CD4-positive, alpha-beta T cell treated with Interleukin-4 for 1 hour (primary cell): Measurements from ENCODE around the gene DNAAF2.
"Not testable (repeated sequence)": the region's sequence is repeated elsewhere in the genome, so short reads cannot be mapped to it uniquely, and the experiment has no call there.

ENCODE experiments used
- DNase-seq, 2 donors: peaks; one replicate each; pipeline ENCODE4 v3.0.0-alpha.2; 2020 to 2022

Gene DNAAF2

DNA sequence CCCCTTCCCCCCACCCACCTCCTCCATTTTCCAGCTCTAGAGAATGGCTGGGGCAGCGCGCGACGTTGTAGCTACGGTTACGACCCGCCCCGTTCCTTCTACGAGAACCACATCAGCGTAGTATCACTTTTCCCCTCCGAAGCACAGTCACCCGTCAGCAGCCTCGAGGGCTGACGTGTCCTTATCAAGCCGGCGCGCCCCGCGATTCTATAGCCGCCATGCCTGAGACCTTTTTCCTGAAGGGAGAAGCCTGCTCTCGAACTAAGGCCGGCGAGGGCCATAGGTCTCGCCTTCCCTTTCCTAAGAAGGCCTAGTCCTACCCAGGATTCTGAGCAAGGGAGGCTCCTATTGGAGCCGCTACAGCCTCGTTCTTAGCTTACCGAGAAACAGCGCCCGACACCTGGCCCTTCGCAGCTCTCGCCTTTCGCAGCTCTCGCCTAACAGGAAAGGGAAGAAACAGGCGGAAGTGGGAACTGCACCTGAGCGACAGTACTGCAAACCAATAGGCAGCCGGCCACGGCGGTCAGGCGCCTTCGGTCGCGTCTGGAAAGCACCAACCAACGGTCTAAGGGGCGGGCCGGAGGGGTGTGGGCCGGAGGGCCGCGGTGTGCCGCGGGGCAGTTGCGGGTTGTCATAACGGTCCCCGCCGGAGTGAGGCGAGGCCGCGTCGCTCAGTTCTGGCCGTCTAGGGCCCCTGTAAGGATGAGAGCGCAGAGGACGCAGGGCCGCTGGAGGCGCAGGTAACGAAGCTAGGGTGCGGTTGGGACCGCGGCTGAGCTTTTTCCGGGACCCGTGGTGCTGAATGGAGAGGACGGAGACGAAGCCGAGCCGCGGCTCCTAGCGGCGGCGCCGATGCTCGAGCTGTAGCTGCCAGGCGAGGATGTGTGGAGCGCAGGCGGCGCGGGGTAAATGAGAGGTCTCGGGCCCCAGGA lies 14.6 kb downstream of the DNAAF2 start, which contains the start of the genes MGAT2 and RPL36AL:
MGAT2 (plus strand) TSS at position 618 of the 932 bp plus-strand sequence. CDS start 470 bp downstream, outside the sequence.
RPL36AL (minus strand) TSS at position 445 of the 932 bp plus-strand sequence. CDS start 1,522 bp downstream, outside the sequence.
- peak; percentile 95 to 96 for DNase-seq

DNA sequence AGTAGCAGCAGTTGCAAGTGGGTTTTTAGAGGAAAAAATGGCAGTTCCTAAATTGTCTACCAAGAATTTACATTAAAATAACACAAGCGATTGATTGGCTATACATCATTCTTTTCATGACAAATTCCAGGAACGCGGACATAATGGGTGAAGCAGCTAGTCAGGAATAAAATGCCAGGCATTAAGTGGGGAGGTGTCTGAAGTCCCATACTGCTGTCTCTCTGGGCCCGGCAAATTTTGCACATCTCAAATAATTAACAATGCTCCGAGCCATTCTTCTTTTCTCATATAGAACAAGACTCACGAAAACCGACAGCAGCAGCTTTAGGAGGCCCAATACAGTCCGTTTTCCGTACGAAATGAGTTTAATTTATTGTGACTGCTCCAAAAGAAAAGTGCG lies 15.3 kb downstream of the DNAAF2 start:
- no peak for DNase-seq

DNA sequence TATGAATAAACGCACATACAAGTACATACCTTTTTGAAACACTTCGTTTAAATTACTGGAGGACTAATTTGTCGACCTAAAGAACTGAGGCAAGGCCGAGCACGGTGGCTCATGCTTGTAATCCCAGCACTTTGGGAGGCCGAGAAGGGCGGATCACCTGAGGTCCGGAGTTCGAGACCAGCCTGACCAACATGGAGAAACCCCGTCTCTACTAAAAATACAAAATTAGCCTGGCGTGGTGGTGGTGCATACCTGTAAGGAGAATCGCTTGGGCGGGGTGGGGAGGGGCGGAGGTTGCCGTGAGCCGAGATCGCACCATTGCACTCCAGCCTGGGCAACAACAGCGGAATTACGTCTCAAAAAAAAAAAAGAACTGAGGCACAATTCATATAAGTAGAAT lies 15.8 kb downstream of the DNAAF2 start:
- not testable (repeated sequence) for DNase-seq

DNA sequence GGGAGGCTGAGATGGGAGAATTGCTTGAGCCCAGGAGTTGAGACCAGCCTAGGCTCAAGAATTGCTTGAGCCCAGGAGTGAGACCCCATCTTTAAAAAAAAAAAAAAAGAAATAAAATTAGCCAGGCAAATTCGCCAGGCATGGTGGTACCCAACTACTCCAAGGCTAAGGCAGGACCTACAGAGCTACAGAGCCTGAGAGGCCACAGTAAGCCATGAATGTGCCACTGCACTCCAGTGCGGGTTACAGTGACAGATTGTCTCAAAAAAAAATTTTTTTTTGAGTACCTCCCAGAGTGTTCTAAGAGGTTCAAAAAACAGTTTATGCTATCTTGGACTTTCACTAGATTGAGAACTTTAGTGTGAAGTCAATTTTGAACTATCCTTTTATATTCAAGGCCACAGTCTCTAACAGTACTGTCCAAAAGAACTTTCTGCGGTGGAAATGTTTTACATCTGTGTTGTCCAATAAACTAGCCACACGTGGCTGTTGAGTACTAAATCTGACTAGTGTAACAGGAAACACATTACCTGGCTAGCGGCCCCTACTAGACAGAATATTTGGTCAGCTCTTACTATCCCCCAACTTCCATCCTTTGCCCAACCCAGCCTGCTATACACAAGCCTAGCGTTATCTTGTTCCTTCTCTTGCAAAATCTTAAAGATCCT lies 17.1 kb downstream of the DNAAF2 start:
- no peak for DNase-seq

DNA sequence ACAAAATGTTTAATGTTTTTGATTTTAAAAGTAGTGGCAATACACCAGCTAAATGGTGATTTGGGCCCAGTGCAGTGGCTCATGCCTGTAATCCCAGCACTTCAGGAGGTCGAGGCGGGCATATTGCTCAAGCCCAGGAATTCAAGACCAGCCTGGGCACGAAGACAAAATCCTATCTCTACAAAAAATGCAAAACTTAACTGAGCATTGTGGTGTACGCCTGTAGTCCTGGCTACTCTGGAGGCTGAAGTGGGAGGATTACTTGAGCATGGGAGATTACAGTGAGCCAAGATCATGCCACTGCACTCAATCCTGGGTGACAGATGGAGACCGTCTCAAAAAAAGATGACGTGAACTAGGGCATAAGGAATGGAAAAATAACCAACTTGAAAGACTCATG lies 19.3 kb downstream of the DNAAF2 start:
- no peak for DNase-seq

DNA sequence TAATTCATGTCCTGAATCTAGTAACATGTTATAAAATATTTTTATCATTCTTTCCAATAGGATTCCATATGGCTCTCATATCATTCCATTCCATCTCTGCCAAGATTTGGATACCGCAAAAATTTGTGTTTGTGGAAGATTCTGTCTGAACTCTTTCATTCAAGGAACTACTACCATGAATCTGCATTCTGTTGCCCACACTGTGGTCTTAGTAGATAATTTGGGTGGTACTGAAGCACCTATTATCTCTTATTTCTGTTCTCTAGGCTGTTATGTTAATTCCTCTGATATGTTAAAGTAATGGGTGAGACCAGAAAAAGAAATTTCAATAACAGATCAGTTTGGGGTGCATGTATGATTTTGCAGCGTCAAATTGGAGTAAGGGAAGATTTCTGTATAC lies 20.8 kb downstream of the DNAAF2 start:
- no peak for DNase-seq

DNA sequence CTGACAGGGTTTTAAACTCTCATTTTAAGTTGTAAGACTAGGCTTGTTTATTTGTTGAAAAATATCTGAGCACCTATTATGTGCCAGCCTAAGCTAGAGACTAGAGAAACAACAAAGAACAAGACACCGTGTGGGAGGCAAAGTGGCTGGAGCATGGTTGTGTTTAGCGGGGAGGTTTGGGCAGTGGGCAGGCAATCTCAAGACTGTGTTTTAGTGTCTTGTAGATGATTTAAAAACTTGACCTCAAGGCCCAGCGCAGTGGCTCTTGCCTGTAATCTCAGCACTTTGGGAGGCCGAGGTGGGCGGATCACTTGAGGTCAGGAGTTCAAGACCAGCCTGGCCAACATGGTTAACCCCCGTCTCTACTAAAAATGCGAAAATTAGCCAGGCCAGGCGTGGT lies 22.4 kb downstream of the DNAAF2 start:
- DNase-seq: no peak

DNA sequence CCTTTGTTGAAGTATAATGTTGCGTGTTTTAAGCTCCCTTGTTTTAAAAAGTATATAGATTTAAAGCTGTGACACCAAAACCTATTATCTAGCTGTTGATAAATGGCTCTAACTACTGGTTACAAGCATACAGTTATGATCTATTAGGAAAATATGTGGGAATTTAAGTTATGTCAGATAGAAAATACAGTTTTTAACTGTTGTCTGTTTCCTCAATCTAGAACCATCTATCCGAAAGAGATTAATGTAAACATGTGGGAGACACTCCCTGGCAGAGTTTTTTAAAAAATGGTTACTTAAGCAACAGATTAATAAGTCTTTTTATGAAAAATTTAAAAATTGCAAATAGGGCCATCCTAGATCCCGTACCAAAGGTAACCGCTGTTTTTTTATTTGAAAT lies 22.8 kb downstream of the DNAAF2 start:
- no peak for DNase-seq

DNA sequence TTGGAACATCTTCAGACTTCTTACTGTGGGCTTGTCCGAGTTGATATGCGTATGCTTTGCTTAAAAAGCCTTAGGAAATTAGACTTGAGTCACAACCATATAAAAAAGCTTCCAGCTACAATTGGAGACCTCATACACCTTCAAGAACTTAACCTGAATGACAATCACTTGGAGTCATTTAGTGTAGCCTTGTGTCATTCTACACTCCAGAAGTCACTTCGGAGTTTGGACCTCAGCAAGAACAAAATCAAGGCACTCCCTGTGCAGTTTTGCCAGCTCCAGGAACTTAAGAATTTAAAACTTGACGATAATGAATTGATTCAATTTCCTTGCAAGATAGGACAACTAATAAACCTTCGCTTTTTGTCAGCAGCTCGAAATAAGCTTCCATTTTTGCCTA lies 27.5 kb downstream of the DNAAF2 start:
- DNase-seq: no peak

DNA sequence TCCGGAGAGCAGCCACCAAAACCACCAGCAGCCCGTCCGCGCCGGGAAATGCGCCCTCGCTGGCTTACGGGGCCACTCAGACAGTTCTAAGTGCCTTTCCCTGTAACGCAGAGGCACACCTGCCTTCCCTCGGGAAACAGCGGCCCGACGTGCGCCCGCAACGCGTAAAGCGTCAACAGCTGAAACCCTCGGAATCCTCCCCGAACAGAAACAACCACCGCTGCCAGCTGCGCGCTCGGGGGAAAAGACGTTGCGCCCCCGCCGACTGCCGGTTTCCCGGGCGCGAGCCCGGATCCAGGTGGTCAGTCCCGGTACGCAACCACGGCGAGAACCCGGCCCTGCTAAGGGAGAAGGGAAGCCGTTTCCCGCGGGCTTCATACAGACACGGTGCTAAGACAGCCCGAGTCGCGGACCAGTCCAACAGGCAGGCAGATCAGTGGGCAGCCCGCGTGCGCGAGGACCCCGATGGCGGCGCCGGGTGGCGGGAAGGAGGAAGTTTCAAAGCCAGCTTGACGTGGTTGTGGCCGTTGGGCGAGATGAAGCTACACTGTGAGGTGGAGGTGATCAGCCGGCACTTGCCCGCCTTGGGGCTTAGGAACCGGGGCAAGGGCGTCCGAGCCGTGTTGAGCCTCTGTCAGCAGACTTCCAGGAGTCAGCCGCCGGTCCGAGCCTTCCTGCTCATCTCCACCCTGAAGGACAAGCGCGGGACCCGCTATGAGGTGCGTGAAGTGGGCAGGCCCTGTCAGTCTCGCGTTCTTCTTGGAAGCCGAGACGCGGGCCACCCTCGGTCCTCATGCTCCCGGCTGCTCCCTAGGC lies 36.4 kb downstream of the DNAAF2 start, which contains the start of gene LRR1:
LRR1 (plus strand) TSS at position 456 of the 816 bp plus-strand sequence; CDS start at position 537, 81 bp downstream.
- peak; percentile 85 to 88 for DNase-seq

DNA sequence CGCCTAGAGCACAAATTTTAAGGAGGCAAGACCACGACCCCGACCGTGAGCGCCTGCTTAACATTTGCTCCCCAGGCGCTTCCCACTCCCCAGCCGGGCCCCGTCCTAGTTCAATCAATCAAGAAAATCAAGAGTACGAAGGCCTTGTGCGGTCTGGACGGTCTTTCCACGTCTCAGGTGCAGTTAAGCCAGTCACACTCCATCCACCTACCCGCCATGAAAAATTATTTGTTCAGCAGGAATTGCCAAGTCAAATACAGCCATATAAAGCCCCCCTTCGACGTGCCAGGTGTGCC lies 36.9 kb downstream of the DNAAF2 start:
- DNase-seq: peak in 1 of 2 donors; percentile 27

DNA sequence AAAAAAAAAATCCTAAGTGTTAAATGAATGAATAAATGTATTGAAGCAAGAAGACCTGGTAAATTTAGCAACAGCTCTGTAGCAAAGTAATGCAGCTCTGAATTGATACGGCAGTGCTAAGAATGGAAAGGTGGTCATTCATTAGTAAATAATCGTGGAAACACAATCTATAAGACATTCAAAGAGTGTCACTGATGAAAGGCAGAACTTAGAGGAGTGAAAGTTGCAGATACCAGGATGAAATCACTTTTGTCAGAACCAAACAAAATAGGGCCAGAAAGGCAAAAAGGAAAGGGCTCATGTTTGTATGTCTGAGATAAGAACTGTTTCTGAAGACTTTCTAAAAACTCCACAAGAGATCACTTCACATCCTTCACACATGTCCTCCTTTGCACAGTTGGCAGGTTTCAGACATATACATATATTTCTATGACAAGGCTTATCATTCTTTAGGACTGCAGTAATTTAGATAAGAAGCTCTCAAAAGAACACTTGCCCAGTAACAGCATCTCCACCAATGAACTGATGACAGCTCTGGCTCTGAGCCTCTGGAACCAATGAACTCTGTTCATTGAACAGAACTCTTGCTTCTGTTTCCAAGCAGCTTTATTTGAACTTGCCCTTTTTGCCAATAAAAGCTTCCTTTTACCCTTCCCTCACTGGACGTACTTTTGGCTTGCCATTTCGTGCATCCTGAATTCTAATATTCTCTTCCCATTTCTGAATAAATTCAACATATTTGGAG lies 40.5 kb downstream of the DNAAF2 start:
- no peak for DNase-seq

DNA sequence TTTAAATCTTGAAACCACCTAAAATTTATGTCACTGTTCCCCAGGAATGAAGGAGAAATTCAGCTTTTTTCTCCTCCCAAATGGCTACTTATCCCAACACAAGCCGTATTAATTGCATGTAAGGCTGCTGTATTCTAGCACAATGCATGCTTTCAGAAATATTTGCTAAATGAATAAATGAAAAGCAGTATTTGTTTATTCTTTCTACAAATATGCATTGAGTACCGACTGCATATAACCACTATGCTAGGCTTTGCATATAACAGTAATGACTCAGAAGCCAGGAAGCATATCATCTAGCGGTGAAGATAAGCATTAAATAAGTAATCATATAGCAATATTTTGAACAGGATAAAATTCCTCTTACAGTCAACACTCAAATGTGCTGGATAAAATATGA lies 42.0 kb downstream of the DNAAF2 start:
- no peak for DNase-seq

DNA sequence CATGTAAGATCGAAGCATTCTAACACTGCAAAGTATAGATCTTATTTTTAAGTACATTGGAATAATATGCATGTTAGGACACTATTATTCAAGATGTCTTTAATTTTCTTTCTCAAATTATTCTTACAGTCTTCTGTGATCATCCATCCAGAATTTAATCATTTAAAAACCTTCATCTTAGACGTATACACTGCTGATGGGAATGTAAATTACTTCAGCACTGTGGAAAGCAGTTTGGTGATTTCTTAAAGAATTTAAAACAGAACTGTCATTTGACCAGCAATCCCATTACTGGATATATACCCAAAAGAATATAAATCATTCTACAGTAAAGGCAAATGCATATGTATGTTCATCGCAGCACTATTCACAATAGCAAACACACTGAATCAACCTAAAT lies 45.7 kb downstream of the DNAAF2 start:
- no peak for DNase-seq

DNA sequence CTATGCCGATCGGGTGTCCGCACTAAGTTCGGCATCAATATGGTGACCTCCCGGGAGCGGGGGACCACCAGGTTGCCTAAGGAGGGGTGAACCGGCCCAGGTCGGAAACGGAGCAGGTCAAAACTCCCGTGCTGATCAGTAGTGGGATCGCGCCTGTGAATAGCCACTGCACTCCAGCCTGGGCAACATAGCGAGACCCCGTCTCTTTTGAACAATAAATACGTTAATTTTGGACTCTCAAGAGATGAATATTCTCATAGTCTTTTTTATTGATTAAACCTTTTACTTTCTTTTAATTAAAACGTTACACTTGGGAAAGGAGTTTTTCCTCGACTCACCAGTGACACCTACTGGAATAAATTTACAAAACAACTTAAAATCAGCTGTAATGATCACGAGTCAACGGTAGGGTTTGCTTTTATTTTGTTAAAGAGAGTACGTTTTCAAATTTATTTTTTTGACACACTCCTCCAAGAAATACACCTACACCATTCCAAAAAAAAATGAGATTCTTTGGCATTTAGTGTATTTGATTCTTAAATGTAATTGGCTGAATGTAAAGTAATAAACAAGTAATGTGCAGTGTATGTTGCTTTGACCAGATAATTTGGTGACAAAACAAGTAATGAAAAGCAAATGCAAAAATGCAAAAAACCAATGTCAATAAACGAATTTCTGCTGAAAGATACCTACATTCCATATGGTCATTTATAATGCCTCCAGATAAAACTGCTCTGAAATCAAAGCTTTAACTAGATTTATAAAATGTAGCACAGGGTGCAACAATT lies 48.2 kb downstream of the DNAAF2 start:
- peak in 1 of 2 donors; percentile 86 for DNase-seq

DNA sequence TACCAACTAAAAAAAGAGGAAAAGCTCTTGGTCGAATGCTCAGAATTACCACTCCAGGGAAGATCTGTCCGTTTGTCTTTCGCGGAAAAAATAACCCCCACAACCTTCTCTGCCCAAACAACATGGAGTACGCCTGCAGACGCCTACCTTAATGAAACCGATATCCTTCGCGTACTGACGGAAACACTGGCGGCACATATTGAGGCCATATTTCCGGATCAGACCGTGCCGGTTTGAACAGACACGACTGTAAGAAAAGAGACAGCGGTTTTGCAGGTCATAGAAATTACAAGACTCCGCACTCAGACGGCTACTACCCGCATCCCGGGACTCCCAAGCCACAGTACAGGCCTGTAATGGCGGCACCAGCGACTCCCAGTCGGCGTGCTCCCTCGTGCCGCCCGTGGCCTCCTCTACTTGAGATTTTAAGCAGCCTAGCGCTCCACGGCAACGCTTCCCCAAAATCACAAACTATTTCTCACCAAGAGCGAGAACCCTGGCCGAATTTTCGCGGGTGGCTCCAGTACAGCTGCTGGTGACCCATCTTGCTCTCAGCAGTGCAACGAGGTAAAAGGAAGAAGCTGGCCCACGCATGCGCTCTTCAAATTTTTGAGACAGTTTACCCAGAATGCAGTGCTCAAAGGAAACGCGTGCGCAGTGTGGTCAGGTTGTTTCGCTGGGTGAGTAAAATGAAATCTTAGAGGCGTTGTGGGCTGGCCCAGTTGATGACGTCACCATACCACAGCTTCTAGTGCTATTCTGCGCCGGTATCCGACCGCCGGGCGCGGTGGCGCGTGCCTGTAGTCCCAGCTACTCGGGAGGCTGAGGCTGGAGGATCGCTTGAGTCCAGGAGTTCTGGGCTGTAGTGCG lies 49.0 kb downstream of the DNAAF2 start, which contains the start of gene RPS29:
RPS29 (minus strand) TSS at position 578 of the 870 bp plus-strand sequence; CDS start at position 544, 34 bp downstream.
- peak; percentile 99 for DNase-seq

DNA sequence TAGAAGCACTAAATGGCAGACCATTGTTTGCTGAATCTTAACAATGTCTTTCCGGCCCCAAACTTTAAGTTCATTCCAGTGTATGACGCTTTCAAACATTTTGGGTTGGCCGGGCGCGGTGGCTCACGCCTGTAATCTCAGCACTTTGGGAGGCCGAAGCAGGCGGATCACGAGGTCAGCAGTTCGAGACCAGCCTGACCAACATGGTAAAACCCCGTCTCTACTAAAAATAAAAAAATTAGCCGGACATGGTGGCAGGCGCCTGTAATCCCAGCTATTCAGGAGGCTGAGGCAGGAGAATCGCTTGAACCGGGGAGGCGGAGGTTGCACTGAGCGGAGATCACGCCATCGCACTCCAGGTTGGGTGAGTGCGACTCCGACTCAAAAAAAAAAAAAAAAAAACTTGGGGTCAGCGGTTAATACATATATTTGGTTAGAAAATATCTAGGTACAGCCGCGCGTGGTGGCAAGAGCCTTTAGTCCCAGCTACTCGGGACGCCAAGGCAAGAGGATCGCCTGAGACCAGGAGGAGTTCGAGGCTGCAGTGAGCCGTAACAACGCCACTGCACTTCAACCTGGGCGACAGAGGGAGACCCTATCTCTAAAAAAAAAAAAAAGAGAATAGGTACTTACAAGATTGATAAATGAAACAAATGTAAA lies 49.9 kb downstream of the DNAAF2 start:
- peak in 1 of 2 donors; percentile 25 for DNase-seq

DNA sequence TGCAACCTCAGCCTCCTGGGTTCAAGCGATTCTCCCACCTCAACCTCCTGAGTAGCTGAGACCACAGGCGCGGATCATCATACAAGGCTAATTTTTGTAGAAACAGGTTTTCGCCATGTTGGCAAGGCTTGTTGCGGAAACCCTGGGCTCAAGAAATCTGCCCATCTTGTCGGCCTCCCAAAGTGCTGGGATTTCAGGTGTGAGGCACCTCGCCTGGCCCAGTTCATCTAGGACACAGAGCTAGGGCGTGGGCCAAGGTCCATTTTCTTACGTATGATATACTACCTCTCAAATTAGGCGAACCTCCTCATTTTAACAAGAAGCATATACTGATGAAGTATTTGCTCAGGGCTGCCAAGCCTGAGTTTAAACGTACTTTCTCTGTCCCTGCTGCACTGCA lies 51.0 kb downstream of the DNAAF2 start:
- no peak for DNase-seq

DNA sequence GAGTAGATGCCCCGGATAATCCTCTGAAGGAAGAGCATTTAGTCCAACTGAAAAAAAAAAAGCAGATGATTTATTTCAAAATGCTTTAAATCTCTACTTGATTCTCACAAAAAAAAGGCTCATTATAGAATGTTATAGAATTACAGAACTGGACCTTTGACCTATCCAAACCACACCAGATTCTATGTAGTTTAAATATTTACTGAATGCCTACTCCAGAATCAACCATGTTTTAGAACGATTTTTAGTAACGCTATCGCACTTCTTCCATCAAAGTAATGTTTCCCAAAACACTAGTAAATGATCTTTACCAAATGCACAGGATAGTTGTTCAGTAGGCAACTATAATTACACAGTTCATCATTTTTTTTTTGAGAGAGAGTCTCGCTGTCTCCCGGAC lies 51.4 kb downstream of the DNAAF2 start:
- DNase-seq: no peak
